K562 (cell line): ENCODE measurements around the gene BCORL1. TPM values are rescaled to one million over a fixed set of nuclear protein-coding genes. Genes with fewer than 3 reads are reported as not detected.

Experiments
- AFF4 ChIP-seq: sonication (generic); formaldehyde crosslinking; IDR thresholded peaks from 2 replicates; pipeline ENCODE4 v1.8.0; 2023; ENCODE audit warnings: mild to moderate bottlenecking, missing genetic modification reagents
- FOXA1 ChIP-seq: fragments of 450-650 bp; IDR thresholded peaks from 2 replicates; pipeline ENCODE4 v1.6.1; 2016; ENCODE audit warnings: mild to moderate bottlenecking, borderline replicate concordance
- FOXK2 ChIP-seq, 2 experiments: fragments of 450-650 bp; IDR thresholded peaks in 1 of 2; conservative IDR thresholded peaks in 1 of 2; 2 replicates each; pipeline ENCODE4 v1.6.1; 2016; ENCODE audit warnings: low read depth in 2 of 2, mild to moderate bottlenecking in 1 of 2
- FOXP4 ChIP-seq: sonication (generic); formaldehyde crosslinking; IDR thresholded peaks from 2 replicates; pipeline ENCODE4 v1.8.0; 2022; ENCODE audit warnings: mild to moderate bottlenecking, missing genetic modification reagents, borderline replicate concordance
- KHSRP ChIP-seq: fragments of 450-650 bp; IDR thresholded peaks from 2 replicates; pipeline ENCODE4 v1.6.1; 2017
- NR2C1 ChIP-seq, 2 experiments: fragments of 450-650 bp; IDR thresholded peaks; 2 replicates each; pipeline ENCODE4 v1.6.1; 2017; ENCODE audit warnings: mild to moderate bottlenecking in 2 of 2, antibody characterized with exemption in 1 of 2, inconsistent platforms in 1 of 2, missing compliant biosample characterization in 1 of 2, missing genetic modification characterization in 1 of 2
- POLR2AphosphoS2 ChIP-seq: IDR thresholded peaks from 2 replicates; pipeline ENCODE4 v1.6.1; 2012; ENCODE audit warnings: low read length, improper control_type of control experiment
- PRPF4 ChIP-seq: fragments of 200-400 bp; formaldehyde crosslinking; IDR thresholded peaks from one replicate; pipeline ENCODE4 v1.6.1; 2017; ENCODE audit warnings: low read length, low read depth, mild to moderate bottlenecking; ENCODE audit not compliant: insufficient read depth, poor library complexity, severe bottlenecking
- RBM39 ChIP-seq: fragments of 200-400 bp; formaldehyde crosslinking; optimal IDR thresholded peaks from 2 replicates; pipeline ENCODE3; 2018; ENCODE audit warnings: low read depth, low read length
- RFX7 ChIP-seq: fragments of 250-450 bp; sonication (Bioruptor Pico); IDR thresholded peaks from 2 replicates; pipeline ENCODE4 v1.5.1; 2021; ENCODE audit warnings: mild to moderate bottlenecking
- SRSF7 ChIP-seq: fragments of 200-400 bp; formaldehyde crosslinking; optimal IDR thresholded peaks from 2 replicates; pipeline ENCODE3; 2017; ENCODE audit warnings: mild to moderate bottlenecking, low read depth, low read length
- ZFP36 ChIP-seq: fragments of 150-350 bp; IDR thresholded peaks from 2 replicates; pipeline ENCODE4 v1.6.1; 2018; ENCODE audit warnings: low read length, low read depth; ENCODE audit not compliant: partially characterized antibody
- ZHX1 ChIP-seq: fragments of 150-350 bp; conservative IDR thresholded peaks from 2 replicates; pipeline ENCODE4 v1.6.1; 2014; ENCODE audit warnings: low read length
- ZNF445 ChIP-seq: fragments of 250-450 bp; sonication (Bioruptor Pico); IDR thresholded peaks from 2 replicates; pipeline ENCODE4 v1.4.0; 2020; ENCODE audit warnings: low read depth, mild to moderate bottlenecking, moderate library complexity
- ZNF740 ChIP-seq, 3 experiments: fragments of 200-800 bp in 1 of 3; sonication (Bioruptor generic) in 1 of 3; sonication (generic) in 1 of 3; formaldehyde crosslinking in 1 of 3; IDR thresholded peaks; 2 replicates each; pipeline versions ENCODE4 v1.6.1 to v1.8.0; 2016 to 2022; ENCODE audit warnings: mild to moderate bottlenecking in 2 of 3, missing compliant biosample characterization in 2 of 3, missing genetic modification characterization in 2 of 3, missing genetic modification reagents in 1 of 3
- polyA plus RNA-seq, 8 experiments: library from polyadenylated mRNA; depleted of rRNA in 4 of 8; stranded (reverse) in 5 of 8; unstranded in 3 of 8; fragments of >200 nt; fragmentation: Nextera tagmentation in 2 of 8; fragmentation: Illumina TruSeq in 1 of 8; extraction: Ambion mirVana in 2 of 8; extraction: Trizol in 1 of 8; gene quantifications; 2 replicates each; pipeline versions ENCODE4 v1.2.1 to v1.2.3, GENCODE V29; 2011 to 2014; ENCODE audit warnings: inconsistent platforms in 1 of 8, missing spikeins in 1 of 8
- total RNA-seq, 7 experiments: library from RNA; depleted of rRNA in 6 of 7; stranded (reverse); fragments of >200 nt in 6 of 7; fragmentation: Illumina TruSeq in 2 of 7; extraction: Trizol in 2 of 7; gene quantifications; 2 replicates each; pipeline versions ENCODE4 v1.2.1 to v1.2.3, GENCODE V29; 2011 to 2021; ENCODE audit warnings: low replicate concordance in 1 of 7

BCORL1 gene
- total and polyA plus RNA-seq, 9 of the 15 experiments (the other 6 are each of a cell fraction or from before 2014, with no cell fraction given), result 0.48 to 29.6 (median 2.1) TPM

- TF ChIP-seq ZHX1 (no peak), FOXP4 (CRISPR knock-in tag) (0 out of 2 replicates have a peak, but pooled peaks have one; percentile 25), SRSF7 (no peak), POLR2AphosphoS2 (no peak), AFF4 (CRISPR knock-in tag) (peak; percentile 78; the same call in 1 of the 2 replicates), KHSRP (no peak), FOXA1 (no peak), FOXK2 (conservative IDR thresholded peaks at IDR 0.05 in 1 of 2, IDR thresholded peaks at IDR 0.05 in 1 of 2; ENCODE audit: low read depth in 2 of 2) (peak; percentile 36 to 45; a peak in 2 of 4 replicates), RFX7 (CRISPR knock-in tag) (no peak), NR2C1 (IDR thresholded peaks at IDR 0.05) (peak; percentile 29; the same call in 1 of the 2 replicates), NR2C1 (tag; IDR thresholded peaks at IDR 0.05) (peak; percentile 48; the same call in 1 of the 2 replicates), ZNF445 (CRISPR knock-in tag) (no peak), ZNF740 (CRISPR knock-in tag; IDR thresholded peaks at IDR 0.05) (peak; percentile 99), ZNF740 (tag; IDR thresholded peaks at IDR 0.05) (peak in 1 of 2 experiments; percentile 90; a peak in 2 of 4 replicates), RBM39 (no peak), PRPF4 (peak; percentile 33), ZFP36 (no peak)
Measured at GRCh38 chrX:129982300-129983251, at the start of gene BCORL1 (continued).
